SH-SY5Y (cell line): ENCODE data around the gene TTC19.

Experiments
- GATA2 ChIP-seq: IDR thresholded peaks from 2 replicates; pipeline ENCODE4 v1.6.1; 2011; ENCODE audit warnings: mild to moderate bottlenecking, low read depth, low read length
- GATA3 ChIP-seq: IDR thresholded peaks from 2 replicates; pipeline ENCODE4 v1.6.1; 2011; ENCODE audit warnings: low read depth, mild to moderate bottlenecking, low read length, moderate library complexity

GRCh38 chr17:15981208-15981607 is 18.4 kb upstream of the TTC19 start:
- no peak for TF ChIP-seq GATA2
- TF ChIP-seq GATA3 = no peak
